Prostate gland (tissue), 2 donors: ENCODE measurements around the gene CHID1.

Source experiments
- CTCF ChIP-seq, 4 experiments: fragments of 200-600 bp in 2 of 4; fragments of 450-650 bp in 2 of 4; sonication (generic) in 2 of 4; IDR thresholded peaks; 1 replicate in 3 of 4; 2 replicates in 1 of 4; pipeline ENCODE4 v1.5.1; 2016 to 2019; ENCODE audit warnings: antibody characterized with exemption in 4 of 4, mild to moderate bottlenecking in 2 of 4, moderate library complexity in 2 of 4
- POLR2A ChIP-seq: fragments of 450-650 bp; IDR thresholded peaks from one replicate; pipeline ENCODE4 v1.6.1; 2016; ENCODE audit warnings: antibody characterized with exemption, mild to moderate bottlenecking

- TF ChIP-seq CTCF (IDR thresholded peaks at IDR 0.05), result no peak
- TF ChIP-seq POLR2A, result no peak
Measured at GRCh38 chr11:932435-932834, 21.8 kb upstream of the CHID1 start.
